SU-DHL-6 (cell line): ENCODE results near the gene CT47C1.

ENCODE experiments used
- H2AFZ ChIP-seq: fragments of 200-600 bp; sonication (generic); 2 replicates; pipeline ENCODE4 v1.6.1; 2014; ENCODE audit warnings: low read depth, mild to moderate bottlenecking, moderate library complexity, mixed read lengths, antibody characterized with exemption, low read length; ENCODE audit not compliant: severe bottlenecking
- H3F3A ChIP-seq: fragments of 200-600 bp; shearing (Covaris generic); 2 replicates; pipeline ENCODE4 v1.6.0; 2016; ENCODE audit warnings: antibody characterized with exemption, mild to moderate bottlenecking; ENCODE audit not compliant: insufficient read depth
- H3K27ac ChIP-seq: fragments of 200-600 bp; sonication (generic); 2 replicates; pipeline ENCODE4 v1.5.1; 2016; ENCODE audit warnings: low read depth, mild to moderate bottlenecking, low read length, moderate library complexity, mixed read lengths
- H3K27me3 ChIP-seq: fragments of 200-600 bp; sonication (generic), shearing (Covaris generic); 2 replicates; pipeline ENCODE4 v1.6.0; 2014; ENCODE audit warnings: mild to moderate bottlenecking, low read length
- H3K36me3 ChIP-seq: fragments of 200-600 bp; sonication (generic); 2 replicates; pipeline ENCODE4 v1.6.1; 2014; ENCODE audit warnings: mild to moderate bottlenecking, low read length, mixed read lengths
- H3K4me2 ChIP-seq: fragments of 300-600, 200-600 bp; shearing (Covaris generic), sonication (generic); 2 replicates; pipeline ENCODE4 v1.6.0; 2014; ENCODE audit warnings: low read length, low read depth, mild to moderate bottlenecking; ENCODE audit not compliant: poor library complexity, severe bottlenecking
- H3K4me3 ChIP-seq: fragments of 200-600 bp; sonication (generic); 2 replicates; pipeline ENCODE4 v1.5.1; 2014; ENCODE audit warnings: antibody characterized with exemption, low read length, mild to moderate bottlenecking, mixed read lengths; ENCODE audit not compliant: insufficient read depth, poor library complexity, severe bottlenecking
- H3K79me2 ChIP-seq: fragments of 200-600 bp; sonication (generic); 2 replicates; pipeline ENCODE4 v1.6.1; 2014; ENCODE audit warnings: mild to moderate bottlenecking, low read length, moderate library complexity; ENCODE audit not compliant: insufficient read depth
- H3K9ac ChIP-seq: fragments of 200-600 bp; sonication (generic); 2 replicates; pipeline ENCODE4 v1.7.0; 2014; ENCODE audit warnings: mild to moderate bottlenecking, low read length
- H3K9me2 ChIP-seq: fragments of 200-600 bp; sonication (generic); replicated peaks from 2 replicates; pipeline ENCODE4 v1.6.1; 2014; ENCODE audit warnings: low read length; ENCODE audit not compliant: insufficient read depth
- H3K9me3 ChIP-seq: fragments of 200-600 bp; sonication (generic); 2 replicates; pipeline ENCODE4 v1.6.1; 2014; ENCODE audit warnings: low read length, mixed read lengths; ENCODE audit not compliant: insufficient read depth
- H4K20me1 ChIP-seq: fragments of 200-600 bp; sonication (generic); 2 replicates; pipeline ENCODE4 v1.6.1; 2014; ENCODE audit warnings: low read depth, mild to moderate bottlenecking, antibody characterized with exemption, low read length, moderate library complexity, mixed read lengths
- EZH2phosphoT487 ChIP-seq: fragments of 200-600 bp; sonication (generic), shearing (Covaris generic); conservative IDR thresholded peaks from 2 replicates; pipeline ENCODE4 v1.6.1; 2018; ENCODE audit warnings: mild to moderate bottlenecking, antibody characterized with exemption, low read length, moderate library complexity, mixed read lengths
- TF ChIP-seq, protein P1 (sequence below): fragments of 200-600 bp; sonication (generic); IDR thresholded peaks from one replicate; pipeline ENCODE4 v1.5.1; 2017; ENCODE audit warnings: antibody characterized with exemption, mild to moderate bottlenecking, low read length, moderate library complexity; ENCODE audit not compliant: insufficient read depth, poor library complexity, severe bottlenecking

Gene CT47C1

DNA sequence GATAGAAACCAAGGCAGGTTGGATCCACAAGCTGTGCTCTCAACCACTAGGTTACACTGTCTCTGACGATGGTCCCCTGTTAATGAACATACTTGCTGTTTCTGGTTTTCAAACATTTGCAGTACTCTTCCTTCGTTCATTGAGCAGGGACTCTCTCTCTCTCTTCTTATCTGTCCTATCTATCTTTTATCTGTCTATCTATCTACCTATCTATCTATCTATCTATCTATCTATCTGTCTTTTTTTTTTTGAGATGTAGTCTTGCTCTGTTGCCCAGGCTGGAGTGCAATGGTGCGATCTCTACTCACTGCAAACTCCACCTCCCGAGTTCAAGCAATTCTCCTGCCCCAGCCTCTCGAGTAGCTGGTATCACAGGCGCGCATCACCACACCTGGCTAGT, 9.4 kb upstream of the CT47C1 start:
- Histone ChIP-seq H2AFZ (no peak overlapping the region), H3K79me2 (no peaks in the 10 kb centered on the region), H3K27ac (no peak overlapping the region), H3F3A (no peaks in the 10 kb centered on the region), H4K20me1 (no peaks in the 10 kb centered on the region), H3K9me2 (no peaks in the 10 kb centered on the region), H3K36me3 (no peaks in the 10 kb centered on the region), H3K9ac (no peak overlapping the region), H3K4me2 (no peak overlapping the region), H3K4me3 (no peak overlapping the region), H3K9me3 (no peaks in the 10 kb centered on the region), H3K27me3 (no peaks in the 10 kb centered on the region)
- no peak for TF ChIP-seq EZH2phosphoT487
- TF ChIP-seq, protein P1, sequence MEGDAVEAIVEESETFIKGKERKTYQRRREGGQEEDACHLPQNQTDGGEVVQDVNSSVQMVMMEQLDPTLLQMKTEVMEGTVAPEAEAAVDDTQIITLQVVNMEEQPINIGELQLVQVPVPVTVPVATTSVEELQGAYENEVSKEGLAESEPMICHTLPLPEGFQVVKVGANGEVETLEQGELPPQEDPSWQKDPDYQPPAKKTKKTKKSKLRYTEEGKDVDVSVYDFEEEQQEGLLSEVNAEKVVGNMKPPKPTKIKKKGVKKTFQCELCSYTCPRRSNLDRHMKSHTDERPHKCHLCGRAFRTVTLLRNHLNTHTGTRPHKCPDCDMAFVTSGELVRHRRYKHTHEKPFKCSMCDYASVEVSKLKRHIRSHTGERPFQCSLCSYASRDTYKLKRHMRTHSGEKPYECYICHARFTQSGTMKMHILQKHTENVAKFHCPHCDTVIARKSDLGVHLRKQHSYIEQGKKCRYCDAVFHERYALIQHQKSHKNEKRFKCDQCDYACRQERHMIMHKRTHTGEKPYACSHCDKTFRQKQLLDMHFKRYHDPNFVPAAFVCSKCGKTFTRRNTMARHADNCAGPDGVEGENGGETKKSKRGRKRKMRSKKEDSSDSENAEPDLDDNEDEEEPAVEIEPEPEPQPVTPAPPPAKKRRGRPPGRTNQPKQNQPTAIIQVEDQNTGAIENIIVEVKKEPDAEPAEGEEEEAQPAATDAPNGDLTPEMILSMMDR: no peak

DNA sequence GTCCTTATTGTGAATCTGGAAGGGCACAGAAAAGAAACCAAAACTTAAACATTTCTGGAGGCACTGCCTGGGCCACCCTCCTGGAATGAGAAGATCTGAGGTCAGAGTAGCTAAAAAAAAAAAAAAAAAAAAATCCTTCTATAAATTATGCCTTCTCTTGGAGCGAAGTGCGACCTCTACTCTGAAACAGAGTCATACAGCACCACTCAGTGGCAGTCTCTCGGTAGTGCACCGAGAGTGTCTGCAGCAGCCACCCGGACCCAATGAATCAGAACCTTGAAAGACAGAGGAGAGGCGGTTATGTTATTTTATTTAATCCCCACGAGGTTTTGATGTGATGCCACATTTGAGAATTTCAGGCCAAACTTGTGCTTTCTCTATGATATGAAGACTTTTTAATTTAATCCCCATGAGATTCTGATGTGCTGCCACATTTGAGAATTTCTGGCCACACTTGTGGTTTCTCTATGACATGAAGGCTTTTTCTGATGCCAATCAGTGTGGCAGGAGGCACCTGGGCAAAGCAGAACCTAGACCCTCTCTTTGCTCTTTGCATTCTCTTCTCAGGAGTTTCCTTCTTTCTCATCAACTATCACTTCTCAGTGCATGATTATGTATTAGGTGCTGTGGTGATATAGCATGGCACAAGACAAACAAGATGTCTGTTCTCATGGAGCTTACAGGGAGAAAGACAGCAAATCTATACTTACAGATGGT, 5.6 kb upstream of the CT47C1 start:
- no peaks in the 10 kb centered on the region for H3K36me3 ChIP-seq
- no peaks in the 10 kb centered on the region for H3K9me3 ChIP-seq
- no peaks in the 10 kb centered on the region for H3K79me2 ChIP-seq
- H4K20me1 ChIP-seq: no peaks in the 10 kb centered on the region
- no peak overlapping the region for H3K4me2 ChIP-seq
- no peak overlapping the region for H2AFZ ChIP-seq
- no peak overlapping the region for H3K27ac ChIP-seq
- H3K27me3 ChIP-seq: no peaks in the 10 kb centered on the region
- no peak for TF ChIP-seq EZH2phosphoT487
- TF ChIP-seq, protein P1: no peak
- H3F3A ChIP-seq: no peaks in the 10 kb centered on the region
- H3K4me3 ChIP-seq: no peak overlapping the region
- H3K9ac ChIP-seq: no peak overlapping the region
- H3K9me2 ChIP-seq: no peaks in the 10 kb centered on the region

DNA sequence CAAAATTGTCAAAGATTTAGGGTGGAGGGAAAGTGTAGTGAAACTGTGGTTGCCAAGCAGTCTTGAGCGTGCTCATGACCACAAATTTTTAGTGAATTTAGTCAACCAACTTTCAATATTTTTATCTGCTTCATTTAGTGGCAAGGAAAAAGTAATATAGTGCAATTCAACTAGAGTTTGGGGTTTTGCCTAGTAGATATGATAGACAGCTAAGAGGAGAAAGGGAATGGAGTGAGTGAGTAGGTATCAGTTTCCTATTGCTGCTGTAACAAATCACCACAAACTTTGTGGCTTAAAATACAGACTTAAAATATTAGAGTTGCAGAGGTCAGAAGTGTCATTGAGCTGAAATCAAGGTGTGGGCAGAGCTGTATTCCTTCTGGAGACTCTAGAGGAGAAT, 3.7 kb upstream of the CT47C1 start:
- Histone ChIP-seq H3K27me3 (no peaks in the 10 kb centered on the region), H3K4me3 (no peak overlapping the region), H3K4me2 (no peak overlapping the region), H3K79me2 (no peaks in the 10 kb centered on the region), H3K9me3 (no peaks in the 10 kb centered on the region), H2AFZ (no peak overlapping the region), H3K27ac (no peak overlapping the region), H3F3A (no peaks in the 10 kb centered on the region), H3K9me2 (no peaks in the 10 kb centered on the region), H3K36me3 (no peaks in the 10 kb centered on the region), H4K20me1 (no peaks in the 10 kb centered on the region), H3K9ac (no peak overlapping the region)
- TF ChIP-seq EZH2phosphoT487: no peak
- TF ChIP-seq, protein P1: no peak
